GM12874 (cell line): ENCODE measurements around the gene TCF12.

Experiments used
- CTCF ChIP-seq: IDR thresholded peaks from 2 replicates; pipeline ENCODE4 v1.5.1; 2011; ENCODE audit warnings: low read depth, mild to moderate bottlenecking, control low read depth, low read length, moderate library complexity; ENCODE audit not compliant: insufficient read depth

Gene TCF12

GRCh38 chr15:57326196-57326595 lies 407.8 kb downstream of the TCF12 start:
- TF ChIP-seq CTCF: no peak

DNA sequence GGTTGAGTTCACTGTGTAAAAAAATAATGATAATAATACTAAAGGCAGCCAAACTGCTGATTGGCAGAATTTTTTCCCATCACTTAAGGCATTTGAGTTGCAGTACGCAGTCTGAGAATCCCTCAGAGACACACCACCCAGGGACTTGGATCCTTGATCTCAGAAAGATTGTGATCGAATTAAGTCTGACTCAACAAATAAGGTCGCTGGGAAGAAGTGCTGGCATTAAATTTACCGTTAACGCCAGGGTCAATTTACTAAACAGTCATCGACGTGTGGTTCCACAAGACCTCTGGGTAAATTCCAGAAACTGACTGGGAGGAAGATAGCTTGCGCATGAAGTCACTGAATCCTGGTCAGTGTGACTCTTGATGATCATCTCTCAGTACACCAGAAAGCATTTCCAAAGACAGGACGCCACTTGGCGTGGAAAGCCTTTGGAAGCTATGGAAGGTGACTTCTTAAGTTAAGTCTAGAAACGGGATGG lies 409.6 kb downstream of the TCF12 start:
- TF ChIP-seq CTCF: no peak

DNA sequence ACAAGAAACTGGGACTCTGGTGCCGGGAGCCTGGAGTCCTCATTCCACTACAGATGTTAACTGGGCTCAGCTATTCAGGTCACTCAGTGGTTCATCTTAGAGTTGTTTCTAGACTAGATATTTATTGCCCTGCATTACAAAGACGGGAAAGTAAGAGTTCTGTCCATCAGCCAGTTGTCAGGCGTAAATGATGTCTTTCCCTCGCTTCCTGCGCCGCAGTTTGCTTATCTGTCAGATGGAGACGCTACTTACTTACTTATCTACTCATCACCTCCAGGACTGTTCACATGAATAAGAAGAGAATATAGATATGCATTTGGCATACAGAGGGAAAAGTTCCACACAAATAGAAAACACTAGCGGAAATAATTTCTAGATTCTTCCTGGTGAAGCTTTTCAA lies 410.0 kb downstream of the TCF12 start:
- no peak for TF ChIP-seq CTCF

DNA sequence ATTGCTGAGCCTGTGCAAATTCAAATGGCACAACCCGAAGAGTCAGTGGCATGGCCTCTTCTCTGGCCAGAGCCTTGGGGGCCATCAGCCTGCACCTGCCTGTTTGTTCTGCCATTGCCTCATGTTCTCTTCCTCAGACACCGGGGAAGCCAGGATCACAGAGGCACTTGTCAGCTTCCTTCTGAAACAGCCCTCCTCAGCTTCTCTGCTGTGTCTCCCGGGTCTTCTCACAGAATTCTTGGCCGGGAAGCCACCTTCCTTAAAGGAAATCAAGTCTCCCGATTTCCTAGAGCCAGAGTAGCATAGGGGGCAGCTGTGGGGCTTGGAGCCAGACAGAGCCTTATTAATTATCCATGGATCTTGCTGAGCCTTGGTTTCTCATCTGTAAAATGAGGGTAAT lies 410.5 kb downstream of the TCF12 start:
- TF ChIP-seq CTCF: no peak

DNA sequence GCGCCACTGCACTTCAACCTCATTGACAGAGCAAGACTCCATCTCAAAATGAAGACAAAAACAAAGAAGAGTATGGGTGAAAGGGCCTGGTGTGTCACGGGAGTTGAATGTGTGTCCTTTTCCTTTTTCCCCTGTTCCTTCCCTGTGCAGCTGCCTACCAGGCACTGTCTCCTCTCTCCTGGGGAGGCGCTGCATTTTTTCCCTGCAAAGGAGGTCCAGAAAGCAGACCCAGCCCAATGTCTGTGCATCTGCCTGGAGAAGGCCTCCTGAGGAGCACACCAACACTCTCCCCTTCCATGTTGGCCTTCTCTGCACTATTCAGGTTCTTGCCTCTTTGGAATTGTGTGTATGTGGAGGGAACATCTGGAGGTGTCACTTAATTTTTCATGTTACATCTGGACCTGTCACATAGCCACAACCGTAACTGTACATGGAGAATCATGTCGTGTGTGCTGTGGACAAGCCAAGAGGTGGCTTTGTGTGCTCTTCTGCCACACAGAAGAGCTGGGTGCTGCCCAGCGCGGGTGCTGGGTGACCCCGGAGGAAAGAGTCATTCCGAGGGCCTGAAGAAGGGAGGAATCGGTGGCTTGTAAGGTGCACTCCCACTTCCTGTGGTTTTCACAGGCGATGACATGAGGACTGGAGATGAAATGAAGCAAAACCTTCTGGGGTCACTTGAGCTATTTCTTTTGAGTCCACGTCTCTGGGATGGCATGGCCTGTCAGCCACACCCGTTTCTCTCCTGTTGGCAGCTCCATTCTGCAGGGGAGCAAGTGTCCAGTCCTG lies 411.3 kb downstream of the TCF12 start:
- TF ChIP-seq CTCF: no peak

- no peak for TF ChIP-seq CTCF
These were observed 412.3 kb downstream of the TCF12 start for GRCh38 chr15:57330619-57331340.

DNA sequence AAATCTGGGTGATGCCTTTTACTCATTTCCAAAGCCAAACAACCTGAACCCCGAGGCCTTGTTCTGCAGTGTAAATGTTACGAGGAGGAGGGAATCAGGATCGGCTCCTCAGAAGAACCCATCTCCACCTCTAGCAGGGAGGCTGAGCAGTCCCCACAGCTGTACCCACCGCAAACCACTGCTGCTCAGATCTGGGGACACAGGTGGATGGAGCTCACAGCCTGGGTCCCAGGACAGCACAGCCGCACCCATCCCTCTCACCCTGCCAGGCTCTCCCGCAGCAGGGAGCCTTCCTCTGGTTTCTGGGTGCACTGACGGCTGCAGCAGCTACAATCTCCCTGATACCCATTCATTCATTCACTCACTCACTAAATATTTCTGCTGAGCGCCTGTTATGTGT lies 413.9 kb downstream of the TCF12 start:
- no peak for TF ChIP-seq CTCF
